ENCODE results near the gene FOXP1.

The FOXP1 gene

DNA sequence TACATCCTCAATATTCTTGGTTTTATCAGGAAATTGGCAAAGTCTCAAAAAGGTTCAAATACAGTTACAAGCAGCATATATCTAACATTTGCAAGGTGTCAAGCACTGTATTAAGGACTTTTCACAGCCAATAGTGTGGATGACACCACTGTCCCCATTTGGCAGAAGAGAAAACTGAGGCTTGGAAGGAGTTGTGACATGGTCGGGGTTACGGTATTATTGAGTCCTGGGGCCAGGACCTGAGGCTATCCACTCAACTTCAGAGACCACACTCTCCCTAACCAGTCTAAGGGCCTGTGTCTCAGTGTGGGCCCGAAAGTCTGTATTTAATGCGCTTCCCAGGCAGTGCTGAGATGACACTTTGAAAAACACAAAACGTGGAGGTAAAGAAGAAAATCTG is 99.1 kb downstream of the FOXP1 start:
- DNase-seq (ENCODE audit: low read depth), result no peak

DNA sequence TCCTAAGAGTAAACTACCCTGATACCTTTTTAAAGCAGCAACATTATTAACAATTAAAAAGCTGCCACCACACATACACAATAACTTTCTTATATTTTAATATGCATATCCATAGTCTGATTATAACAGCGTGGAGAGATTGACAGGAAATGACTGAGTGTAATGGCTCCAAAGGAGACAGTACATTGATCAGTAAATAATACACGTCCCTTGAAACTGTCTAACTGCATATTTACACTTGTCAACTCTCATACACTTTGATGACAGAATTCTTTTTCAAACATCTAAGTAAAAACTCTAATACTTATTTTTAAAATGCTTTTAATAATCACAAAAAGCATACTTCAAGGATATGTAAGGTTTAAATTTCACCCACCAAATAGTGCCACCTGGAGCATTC is 99.5 kb downstream of the FOXP1 start:
- no peak for DNase-seq (ENCODE audit: low read depth)

DNA sequence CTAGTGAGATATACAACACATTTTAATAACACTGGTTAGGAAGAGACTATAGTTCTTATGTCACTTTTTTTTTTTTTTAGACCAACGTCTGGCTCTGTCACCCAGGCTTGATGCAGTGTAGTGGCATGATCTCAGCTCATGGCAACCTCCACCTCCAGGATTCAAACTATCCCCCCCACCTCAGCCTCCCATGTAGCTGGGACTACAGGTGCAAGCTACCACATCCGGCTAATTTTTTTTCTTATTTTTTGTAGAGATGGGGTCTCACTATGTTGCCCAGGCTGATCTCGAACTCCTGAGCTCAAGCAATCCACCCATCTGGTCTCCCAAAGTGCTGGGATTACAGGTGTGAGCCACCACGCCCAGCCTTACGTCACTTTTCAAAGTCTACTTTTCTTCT is 100.8 kb downstream of the FOXP1 start:
- DNase-seq (ENCODE audit: low read depth), result no peak

DNA sequence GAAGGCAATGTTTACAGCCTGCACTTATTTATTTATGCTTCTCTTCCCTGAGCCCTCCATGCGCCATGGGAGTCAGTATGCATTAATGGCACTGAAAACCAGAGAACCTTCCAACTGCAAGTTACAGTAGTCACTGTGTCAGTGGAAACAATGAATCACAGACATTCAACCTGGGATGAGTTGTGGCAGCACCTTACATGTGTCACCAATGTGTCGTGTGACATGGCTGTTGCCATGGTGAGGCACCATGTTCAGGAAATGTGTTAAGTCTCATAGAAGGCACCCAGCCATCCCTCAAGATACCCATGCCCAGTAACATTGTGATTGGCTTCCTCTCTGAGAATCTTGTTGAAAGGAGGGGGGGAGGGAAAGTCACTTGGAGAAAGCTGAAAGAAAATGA is 105.0 kb downstream of the FOXP1 start:
- no peak for DNase-seq (ENCODE audit: low read depth)

DNA sequence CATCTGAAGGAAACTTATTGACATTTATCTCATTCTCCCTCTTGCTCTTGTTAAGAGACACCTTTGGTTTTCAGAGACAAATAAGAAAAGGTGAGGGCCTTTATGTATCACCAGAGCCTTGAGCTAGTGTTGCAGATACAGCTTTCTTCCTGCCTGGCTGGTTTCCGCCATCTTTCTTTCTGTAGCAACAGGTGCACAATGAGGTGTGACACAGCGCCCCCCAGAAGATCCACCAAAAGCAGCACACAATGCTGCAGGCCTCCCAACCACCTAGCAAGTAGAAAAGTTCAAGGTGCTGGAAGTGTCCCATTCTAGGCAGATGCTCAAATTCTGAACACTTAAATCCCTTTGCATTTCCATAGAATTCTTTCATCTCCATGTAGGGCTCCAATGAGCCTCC is 106.6 kb downstream of the FOXP1 start:
- DNase-seq (ENCODE audit: low read depth), result no peak

DNA sequence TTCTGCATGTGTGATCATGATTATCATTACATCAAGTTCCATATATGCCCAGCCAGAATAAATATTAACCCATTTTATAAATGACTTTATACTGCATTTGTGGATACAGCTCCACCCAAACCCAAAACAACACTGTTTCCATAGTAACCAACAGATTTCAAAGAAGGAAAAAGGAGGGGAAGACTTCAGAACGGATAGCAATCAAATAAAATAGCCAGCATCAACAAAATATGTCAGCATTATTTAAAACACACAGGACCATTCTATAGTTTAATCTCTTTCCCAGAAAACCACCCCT is 114.4 kb downstream of the FOXP1 start:
- DNase-seq (ENCODE audit: low read depth), result no peak

DNA sequence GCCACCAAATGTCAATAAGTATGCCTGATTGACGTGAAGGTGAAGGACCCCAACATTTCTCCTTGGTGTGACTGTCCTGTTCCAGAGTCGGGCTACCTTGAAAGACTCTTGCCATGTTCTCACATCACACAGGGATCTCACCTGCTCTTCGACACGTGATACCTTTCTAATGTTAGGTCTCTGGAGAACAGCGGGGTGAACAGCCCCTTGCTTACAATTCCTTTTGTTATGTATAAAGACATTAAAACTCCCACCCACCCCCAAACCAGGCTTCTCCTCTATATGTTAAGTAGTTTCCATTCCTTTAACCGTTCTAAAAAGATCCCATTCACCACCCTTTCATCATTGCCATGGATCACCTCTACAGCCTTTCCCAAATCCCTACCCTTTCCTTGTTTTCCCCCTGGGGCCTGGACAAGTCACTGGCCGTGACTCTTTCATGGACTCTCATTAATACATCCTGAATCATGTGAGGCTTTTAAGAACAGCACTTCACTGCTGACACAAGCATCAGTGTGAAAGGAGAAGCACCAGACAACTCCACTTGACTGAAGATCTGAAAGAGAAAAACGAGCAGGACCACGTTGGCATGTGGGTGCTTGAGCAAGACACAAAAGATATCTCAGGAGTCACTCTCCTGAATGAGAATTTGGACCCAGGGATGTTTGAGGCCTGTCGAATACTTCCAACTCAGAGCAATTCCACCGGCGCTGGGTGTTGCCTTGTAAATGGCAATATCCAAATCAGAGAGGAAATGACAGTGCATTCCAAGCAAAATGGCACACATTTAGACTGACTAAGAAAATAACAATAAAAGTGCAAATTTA is 115.0 kb downstream of the FOXP1 start:
- DNase-seq (ENCODE audit: low read depth), result no peak

DNA sequence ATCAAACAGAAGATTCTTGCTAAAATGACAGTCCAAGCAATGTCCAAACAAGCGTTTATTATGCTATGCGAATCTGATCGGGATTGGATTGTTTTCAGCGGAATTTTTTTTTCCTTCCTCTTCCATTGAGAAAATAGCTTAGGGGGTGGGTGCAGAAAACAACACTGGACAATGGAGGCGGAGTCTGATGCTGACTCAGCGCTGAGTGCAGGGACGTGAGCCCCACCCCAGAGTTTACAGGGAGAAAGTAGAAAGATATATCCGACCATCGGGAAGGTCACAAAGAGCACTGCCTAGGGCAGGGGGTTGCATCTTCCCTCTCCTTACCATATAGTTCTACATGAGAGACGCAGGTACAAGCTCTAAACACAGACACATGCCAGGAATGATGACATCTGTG is 117.0 kb downstream of the FOXP1 start:
- DNase-seq (ENCODE audit: low read depth), result no peak

DNA sequence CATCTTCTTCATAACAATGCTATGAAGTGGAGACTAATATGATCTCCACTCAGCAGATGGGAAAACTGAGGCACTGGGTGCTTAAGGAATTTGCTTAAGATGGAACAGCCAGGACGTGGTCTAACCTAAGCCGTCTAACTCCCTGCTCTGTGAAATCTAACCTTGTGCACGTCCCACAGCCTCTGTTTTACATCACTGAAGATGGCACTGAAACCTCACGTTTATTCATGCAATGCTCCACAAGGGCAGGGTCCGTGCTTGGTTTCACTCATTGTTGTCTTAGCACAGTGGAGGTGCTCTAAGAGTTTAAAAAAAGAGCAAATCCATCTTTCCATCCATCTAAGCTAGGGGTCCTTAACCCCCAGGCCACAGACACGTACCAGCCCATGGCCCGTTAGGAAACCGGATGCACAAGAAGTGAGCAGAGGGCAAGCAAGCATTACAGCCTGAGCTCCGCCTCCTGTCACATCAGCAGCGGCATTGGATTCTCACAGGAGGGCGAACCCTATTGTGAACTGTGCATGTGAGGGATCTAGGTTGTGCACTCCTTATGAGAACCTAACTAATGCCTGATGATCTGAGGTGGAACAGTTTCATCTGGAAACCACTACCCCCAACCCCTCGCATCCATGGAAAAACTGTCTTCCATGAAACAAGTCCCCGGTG is 118.0 kb downstream of the FOXP1 start:
- no peak for DNase-seq (ENCODE audit: low read depth)

DNA sequence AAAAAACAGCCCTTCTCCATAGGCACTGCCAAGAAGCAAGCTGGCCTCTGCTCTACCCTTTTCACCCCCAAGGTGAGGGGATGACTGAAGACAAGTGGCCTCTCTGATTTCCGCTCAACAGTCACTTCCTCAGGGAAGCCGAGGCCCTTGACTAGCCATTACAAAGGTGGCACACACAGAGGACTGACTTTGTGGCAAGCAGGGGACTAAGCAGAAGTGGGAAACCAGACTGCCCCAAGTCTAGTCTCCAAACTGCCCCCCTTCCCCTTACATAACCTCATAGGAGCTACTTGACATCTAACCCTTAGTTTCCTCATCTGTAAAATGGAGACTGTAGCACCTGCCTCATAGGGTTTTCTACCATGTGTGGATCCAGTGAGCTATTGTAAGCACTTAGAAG is 118.9 kb downstream of the FOXP1 start:
- no peak for DNase-seq (ENCODE audit: low read depth)

DNA sequence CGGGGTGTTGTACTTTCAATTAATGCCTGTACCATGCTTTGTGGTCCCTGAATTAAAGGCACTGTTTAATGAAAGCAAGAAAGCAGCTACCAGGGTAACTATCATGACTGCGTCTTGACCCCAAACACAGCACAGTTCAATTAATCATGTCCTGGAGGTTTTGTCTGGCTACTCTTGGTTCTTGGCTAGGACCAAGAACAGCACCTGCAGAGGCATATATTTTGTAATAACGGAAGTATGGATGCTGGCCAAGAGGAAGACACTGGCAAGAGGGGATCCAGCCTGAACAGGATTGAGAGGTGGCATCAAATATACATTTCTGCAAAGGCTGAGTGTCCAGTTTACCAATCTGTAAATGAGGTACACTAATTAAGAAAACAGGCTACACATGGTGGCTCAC is 119.9 kb downstream of the FOXP1 start:
- no peak for DNase-seq (ENCODE audit: low read depth)

DNA sequence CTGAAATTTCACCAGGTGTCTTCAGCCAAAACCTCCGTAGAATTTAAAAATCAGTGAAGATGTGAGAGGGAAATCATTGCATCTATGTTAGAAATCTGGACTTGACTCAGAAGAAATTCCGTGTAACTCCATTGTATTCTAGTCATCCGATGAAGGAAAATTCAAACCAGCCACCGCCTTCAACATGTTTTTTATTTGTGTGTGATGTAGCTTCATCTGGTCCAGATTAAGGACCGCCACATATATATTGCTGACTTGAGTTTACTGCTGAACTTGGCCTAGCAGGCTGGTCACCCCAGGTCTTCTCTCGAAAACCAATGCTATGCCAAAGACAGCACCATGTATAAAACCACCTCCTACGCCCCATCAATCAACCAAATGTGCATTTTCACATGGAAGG is 120.9 kb downstream of the FOXP1 start:
- no peak for DNase-seq (ENCODE audit: low read depth)

DNA sequence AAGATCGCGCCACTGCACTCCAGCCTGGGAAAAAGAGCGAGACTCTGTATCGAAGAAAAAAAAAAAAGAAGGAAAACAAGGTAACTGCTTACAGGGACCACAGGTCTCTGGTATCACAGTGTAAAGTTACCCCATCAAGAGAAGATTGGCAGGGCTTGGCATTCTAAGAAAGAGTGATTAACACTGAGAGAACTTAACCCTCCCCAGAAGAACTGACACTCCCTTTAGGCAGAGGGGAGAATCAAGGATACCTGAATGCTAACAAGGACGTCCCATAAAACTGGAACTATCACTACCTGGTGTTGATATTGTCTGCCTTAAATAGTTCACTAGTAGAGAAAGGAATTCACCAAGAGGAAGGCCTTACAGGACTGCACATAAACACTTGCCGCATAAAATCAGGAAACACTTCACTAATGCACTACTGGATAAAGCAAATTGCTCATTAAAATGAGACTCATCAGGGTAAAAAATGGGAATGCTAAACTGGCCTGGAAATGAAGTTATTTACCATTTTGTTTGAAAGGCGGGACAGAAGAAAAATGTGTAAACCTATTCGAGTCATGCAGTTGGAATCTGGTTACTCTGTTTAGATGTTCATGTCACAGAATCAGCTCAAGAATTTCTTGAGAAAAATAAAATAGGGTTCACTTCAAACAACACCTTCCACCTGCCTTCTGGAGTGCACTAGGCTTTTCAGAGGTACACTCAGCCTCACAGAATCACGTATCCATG is 121.6 kb downstream of the FOXP1 start:
- DNase-seq (ENCODE audit: low read depth), result no peak

DNA sequence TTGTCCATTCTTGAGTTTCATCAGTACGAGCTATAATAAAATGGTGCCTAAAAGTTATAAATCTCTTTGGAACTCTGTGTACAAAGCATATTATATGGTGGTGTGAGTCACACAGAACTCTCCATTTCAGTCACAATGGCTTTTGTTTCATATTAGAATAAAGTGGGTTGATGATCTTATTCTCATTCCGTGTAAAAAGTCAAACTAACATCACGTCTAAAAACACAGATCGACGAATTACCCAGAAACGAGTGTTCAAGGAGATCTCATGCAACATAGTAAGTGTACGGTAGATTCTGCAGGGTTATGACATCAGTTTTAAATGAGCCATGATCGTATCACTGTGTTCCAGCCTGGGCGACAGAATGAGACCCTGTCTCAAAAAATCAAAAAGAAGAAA is 122.4 kb downstream of the FOXP1 start:
- no peak for DNase-seq (ENCODE audit: low read depth)

DNA sequence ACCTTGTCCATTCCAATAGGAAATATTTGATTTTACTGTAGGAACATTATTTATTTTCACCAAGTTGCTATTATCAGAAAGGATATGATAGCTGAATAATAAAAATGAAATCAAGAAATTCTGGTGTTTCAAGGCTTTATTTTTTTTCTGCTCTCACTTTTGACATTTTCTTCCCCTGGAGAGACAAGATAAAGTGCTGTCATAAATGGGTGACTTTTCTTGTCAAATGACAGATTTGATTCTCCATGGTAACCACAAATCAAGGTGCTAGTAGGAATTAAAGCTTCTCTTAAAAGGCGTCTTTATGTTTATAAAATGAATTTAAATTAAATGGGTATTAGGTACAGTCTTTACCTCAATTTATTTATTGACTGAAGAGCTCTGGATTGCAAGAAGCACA is 124.6 kb downstream of the FOXP1 start:
- no peak for DNase-seq (ENCODE audit: low read depth)

DNA sequence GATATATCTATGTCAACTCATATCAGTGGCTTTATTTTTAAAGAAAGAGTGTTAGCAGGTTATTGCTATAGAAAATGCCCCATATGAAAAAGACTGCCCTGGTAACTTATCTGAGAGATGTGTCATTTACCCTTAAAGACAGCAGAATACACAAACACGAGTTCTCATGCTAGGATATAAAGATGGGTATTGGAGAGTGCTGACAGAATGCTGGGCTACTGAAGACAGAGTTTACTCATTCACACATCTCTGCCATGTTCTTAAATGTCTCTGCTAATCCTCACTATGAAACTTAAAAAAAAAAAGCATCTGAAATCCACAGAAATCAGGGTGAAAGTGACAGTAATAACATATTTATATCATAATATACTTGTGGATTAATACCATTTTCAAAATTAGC is 126.7 kb downstream of the FOXP1 start:
- no peak for DNase-seq (ENCODE audit: low read depth)

DNA sequence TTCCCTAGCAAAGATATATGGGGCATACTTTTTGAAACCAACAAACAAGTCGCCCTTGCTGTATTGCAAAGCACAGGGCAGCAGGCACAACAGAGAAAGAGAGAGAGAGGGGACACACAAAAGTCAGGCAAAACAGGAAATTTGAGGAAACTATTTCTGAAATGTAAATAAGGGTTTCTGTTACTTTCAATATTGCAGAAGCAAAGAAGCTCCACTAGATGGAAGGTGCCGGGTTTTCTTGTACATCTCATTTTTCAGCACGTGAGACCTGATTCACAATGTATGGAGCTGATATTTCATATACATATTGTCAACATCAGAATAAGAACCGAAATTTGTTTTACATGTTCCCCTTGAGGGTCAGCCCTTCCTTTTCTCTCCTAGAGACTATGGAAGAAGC is 127.4 kb downstream of the FOXP1 start:
- DNase-seq (ENCODE audit: low read depth), result no peak

DNA sequence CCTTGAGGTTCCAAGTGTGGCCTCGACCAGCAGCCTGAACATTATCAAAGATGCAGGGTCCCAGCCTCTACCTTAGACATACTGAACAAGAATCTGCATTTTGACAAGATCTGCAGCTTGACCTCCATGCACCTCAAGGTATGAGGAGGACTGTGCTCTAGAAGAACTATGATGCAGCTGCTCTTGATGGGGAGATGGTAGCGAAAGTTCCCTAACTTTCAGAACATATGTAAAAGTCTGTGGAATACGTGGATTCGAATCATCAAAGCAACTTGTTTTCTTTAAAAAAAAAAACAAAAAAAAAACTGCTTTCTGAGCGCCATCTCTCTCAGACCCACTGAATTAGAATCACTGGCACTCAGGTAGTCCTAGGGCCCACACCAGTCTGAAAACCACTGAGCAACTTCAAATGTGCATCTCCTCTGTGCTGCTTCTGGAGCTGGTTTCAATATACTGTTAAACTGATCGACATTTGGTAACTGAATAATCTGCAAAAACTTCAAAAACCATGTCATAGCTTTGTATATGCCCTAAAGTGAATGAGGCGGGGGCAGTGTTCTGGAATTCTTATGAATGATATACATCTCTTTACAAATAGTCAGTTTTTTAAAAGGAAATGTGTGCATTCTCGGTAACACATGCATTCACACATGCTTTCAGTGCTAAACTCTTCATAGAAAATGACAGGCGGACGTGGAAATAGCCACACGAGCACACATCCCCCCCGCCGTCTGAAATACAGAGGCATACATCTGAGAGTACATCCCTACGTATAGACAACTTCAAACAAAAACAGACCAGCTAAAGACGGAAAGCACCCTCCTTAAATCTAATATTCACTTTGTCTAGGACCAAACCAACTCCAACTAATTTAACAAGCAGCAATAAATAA is 128.8 kb downstream of the FOXP1 start:
- no peak for DNase-seq (ENCODE audit: low read depth)

DNA sequence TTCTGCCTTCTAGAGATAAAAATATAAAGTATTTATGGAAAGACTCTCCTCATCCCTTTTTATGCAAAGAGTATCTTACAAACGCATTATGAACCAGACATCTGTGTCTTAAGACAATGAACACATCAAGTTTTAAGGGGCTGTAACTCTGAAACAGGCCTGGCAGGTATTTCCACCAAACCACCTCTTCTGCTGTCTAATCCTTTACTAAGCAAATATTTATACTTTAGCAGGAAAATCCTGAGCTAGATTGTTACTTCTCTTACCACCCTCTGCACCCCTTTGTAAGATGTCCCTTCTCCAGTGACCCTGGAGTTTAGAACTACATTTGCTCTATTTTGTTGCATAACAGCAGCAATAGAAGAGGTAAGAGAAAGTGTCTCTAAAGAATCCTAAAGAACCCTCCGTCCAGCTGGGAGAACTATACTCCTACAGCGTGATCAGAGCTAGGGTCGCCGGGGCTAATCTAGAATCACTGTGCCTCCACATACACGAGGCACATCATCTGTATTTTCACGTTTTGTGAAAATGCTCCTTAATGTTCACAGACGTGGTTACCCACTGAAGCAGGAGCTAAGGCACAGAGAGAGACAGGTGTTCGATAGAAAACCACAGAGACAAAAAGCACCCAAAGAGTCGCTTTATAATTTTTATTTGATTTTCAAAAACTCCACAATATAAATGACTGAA is 129.6 kb downstream of the FOXP1 start:
- DNase-seq (ENCODE audit: low read depth), result no peak

DNA sequence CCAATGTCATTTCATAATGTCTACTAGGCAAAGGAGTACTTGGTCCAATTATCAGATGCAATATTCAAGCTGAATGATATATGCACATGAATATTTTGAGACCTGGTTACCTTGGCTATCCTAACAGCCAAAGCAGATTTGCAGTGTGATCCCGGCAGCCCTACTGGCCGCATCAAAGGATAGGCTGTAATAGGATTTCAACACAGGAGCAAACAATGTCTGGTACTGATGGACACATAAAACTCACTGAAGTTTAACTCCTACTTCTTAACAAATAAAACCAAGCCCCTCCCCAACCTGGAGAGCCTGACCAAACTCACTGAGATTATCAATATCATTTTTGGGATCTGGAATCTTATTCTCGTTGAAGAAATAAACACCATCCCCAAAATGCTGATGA is 130.2 kb downstream of the FOXP1 start:
- DNase-seq (ENCODE audit: low read depth), result no peak

DNA sequence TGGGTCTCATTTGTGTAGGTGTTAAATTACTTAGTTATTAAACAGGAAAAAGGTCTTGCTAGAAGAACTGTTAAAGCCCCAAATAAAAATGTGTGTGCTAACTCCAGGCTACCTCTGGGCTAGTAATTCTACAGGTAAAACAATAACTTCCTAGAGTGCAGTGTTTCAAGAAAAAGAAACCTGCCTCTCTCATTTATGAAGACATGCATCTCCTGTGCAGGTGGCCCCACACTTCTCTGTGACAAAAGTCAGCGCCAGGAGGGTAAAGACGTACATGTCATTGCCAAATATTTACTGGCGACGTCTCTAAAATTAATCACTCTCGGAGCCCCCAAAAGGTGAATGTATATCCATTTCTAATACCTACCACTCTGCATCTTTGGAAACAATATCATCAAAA is 131.7 kb downstream of the FOXP1 start:
- no peak for DNase-seq (ENCODE audit: low read depth)

DNA sequence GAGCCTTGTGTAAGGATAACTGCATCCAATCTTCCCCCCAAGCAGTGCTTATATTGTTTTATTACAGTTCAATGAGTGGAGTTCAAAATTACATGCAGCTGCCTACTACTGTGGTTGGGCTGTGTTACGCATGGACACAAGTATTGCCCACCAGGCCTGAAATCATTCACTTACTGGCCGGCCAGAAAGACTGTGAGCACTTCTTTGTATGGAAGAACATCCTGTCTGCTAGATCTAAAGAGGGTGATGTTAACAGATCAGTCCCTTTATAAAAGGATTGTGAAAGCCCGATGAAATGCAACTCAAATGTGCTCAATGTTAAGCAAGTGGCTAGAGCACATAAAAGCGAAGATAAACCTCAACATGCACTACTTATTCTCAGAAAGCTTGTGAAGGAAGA is 132.5 kb downstream of the FOXP1 start:
- DNase-seq (ENCODE audit: low read depth), result no peak
